A673 (cell line): ENCODE results near the gene C2. TPM values are rescaled to one million over a fixed set of nuclear protein-coding genes. Genes with fewer than 3 reads are reported as not detected.

Source experiments
- BruUV-seq: library from RNA; stranded (reverse); fragments of 400-500 nt; replicated peaks from 2 replicates; lab custom pipeline; 2021; lab: Mats Ljungman, UMichigan
- CTCF ChIA-PET: fragments of 300-600 bp; sonication (Branson Sonifier 250); formaldehyde crosslinking; loops from one replicate; lab custom pipeline; 2022; ENCODE audit warnings: antibody characterized with exemption; lab: Charles Lee
- POLR2A ChIA-PET: fragments of 300-600 bp; sonication (Branson Sonifier 250); formaldehyde crosslinking; loops from one replicate; lab custom pipeline; 2022; ENCODE audit warnings: antibody characterized with exemption; ENCODE audit not compliant: low non-redundant PET; lab: Charles Lee
- DNase-seq: peaks from one replicate; pipeline ENCODE4 v3.0.0-alpha.2; 2015; ENCODE audit warnings: low spot score
- H3K27ac ChIP-seq: fragments of 200-600 bp; sonication (generic); 2 replicates; pipeline ENCODE4 v1.5.1; 2016; ENCODE audit warnings: mixed run types, low read depth, mild to moderate bottlenecking, mixed read lengths, antibody characterized with exemption, low read length; ENCODE audit not compliant: poor library complexity, severe bottlenecking
- H3K27me3 ChIP-seq: fragments of 200-600 bp; sonication (generic); replicated peaks from 2 replicates; pipeline ENCODE4 v1.6.1; 2017; ENCODE audit warnings: mixed run types, low read depth, mild to moderate bottlenecking, mixed read lengths, antibody characterized with exemption, low read length; ENCODE audit not compliant: insufficient read depth, poor library complexity
- H3K36me3 ChIP-seq: fragments of 200-600 bp; sonication (generic); 2 replicates; pipeline ENCODE4 v1.6.1; 2016; ENCODE audit warnings: mixed run types, mild to moderate bottlenecking, mixed read lengths, antibody characterized with exemption, low read length; ENCODE audit not compliant: insufficient read depth, poor library complexity, severe bottlenecking
- H3K4me1 ChIP-seq: fragments of 200-600 bp; sonication (generic); 2 replicates; pipeline ENCODE4 v1.6.1; 2017; ENCODE audit warnings: mixed run types, mild to moderate bottlenecking, mixed read lengths, antibody characterized with exemption, low read length; ENCODE audit not compliant: insufficient read depth, poor library complexity, severe bottlenecking
- H3K4me3 ChIP-seq: fragments of 200-600 bp; sonication (generic); 2 replicates; pipeline ENCODE4 v1.5.1; 2016; ENCODE audit warnings: low read depth, mixed run types, mild to moderate bottlenecking, mixed read lengths, low read length; ENCODE audit not compliant: poor library complexity, severe bottlenecking
- H3K9me3 ChIP-seq: fragments of 200-600 bp; sonication (generic); 2 replicates; pipeline ENCODE4 v1.6.1; 2016; ENCODE audit warnings: mixed run types, low read depth, mild to moderate bottlenecking, mixed read lengths, antibody characterized with exemption, low read length; ENCODE audit not compliant: poor library complexity, severe bottlenecking
- CTCF ChIP-seq: fragments of 300-800, 200-600 bp; sonication (generic); conservative IDR thresholded peaks from 2 replicates; pipeline ENCODE4 v1.5.1; 2017; ENCODE audit warnings: low read depth, mild to moderate bottlenecking, antibody characterized with exemption, low read length, moderate library complexity, mixed read lengths
- EZH2 ChIP-seq: fragments of 200-600 bp; sonication (generic); IDR thresholded peaks from 2 replicates; pipeline ENCODE4 v1.6.1; 2017; ENCODE audit warnings: borderline replicate concordance, low read depth, mild to moderate bottlenecking, mixed read lengths, antibody characterized with exemption, low read length; ENCODE audit not compliant: poor library complexity, severe bottlenecking
- intact Hi-C: fragments of 100-400 bp; cut with micrococcal nuclease; formaldehyde crosslinking; loops from one replicate; pipeline ENCODE4 v1.10.0; 2022; ENCODE audit not compliant: unreplicated experiment
- total RNA-seq: library from RNA; stranded (reverse); gene quantifications from 2 replicates; pipeline ENCODE4 v1.2.3, GENCODE V29; 2021

Gene C2
- total RNA-seq, 1 experiment from 2014 or later = 0.56 TPM

DNA sequence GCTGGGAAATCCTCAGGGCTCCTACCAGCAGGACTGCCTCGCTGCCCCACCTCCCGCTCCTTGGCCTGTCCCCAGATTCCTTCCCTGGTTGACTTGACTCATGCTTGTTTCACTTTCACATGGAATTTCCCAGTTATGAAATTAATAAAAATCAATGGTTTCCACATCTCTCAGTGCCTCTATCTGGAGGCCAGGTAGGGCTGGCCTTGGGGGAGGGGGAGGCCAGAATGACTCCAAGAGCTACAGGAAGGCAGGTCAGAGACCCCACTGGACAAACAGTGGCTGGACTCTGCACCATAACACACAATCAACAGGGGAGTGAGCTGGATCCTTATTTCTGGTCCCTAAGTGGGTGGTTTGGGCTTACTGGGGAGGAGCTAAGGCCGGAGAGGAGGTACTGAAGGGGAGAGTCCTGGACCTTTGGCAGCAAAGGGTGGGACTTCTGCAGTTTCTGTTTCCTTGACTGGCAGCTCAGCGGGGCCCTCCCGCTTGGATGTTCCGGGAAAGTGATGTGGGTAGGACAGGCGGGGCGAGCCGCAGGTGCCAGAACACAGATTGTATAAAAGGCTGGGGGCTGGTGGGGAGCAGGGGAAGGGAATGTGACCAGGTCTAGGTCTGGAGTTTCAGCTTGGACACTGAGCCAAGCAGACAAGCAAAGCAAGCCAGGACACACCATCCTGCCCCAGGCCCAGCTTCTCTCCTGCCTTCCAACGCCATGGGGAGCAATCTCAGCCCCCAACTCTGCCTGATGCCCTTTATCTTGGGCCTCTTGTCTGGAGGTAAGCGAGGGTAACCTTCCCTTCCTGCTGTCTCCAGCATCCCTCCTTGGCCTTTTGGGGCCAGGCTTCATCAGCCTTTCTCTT lies 18.2 kb downstream of the C2 start, which contains the start of gene CFB:
Gene CFB (plus strand): TSS at position 589 of the 863 bp plus-strand sequence. CDS start 127 bp downstream, at position 716.
- no peak within 1 kb of the TSS for H3K4me3 ChIP-seq
- intact Hi-C loops = no loop called here
- H3K4me1 ChIP-seq = no peaks in the 10 kb centered on the region
- no peaks in the 10 kb centered on the region for H3K27me3 ChIP-seq
- peak; percentile 37 for DNase-seq
- POLR2A ChIA-PET = no interaction called here
- no TSS peak for BruUV-seq
- TF ChIP-seq EZH2 = no peak
- TF ChIP-seq CTCF = no peak
- CTCF ChIA-PET = no interaction called here
- no peak within 1 kb of the TSS for H3K27ac ChIP-seq
- no peaks in the 10 kb centered on the region for H3K9me3 ChIP-seq
- no peaks in the 10 kb centered on the region for H3K36me3 ChIP-seq

DNA sequence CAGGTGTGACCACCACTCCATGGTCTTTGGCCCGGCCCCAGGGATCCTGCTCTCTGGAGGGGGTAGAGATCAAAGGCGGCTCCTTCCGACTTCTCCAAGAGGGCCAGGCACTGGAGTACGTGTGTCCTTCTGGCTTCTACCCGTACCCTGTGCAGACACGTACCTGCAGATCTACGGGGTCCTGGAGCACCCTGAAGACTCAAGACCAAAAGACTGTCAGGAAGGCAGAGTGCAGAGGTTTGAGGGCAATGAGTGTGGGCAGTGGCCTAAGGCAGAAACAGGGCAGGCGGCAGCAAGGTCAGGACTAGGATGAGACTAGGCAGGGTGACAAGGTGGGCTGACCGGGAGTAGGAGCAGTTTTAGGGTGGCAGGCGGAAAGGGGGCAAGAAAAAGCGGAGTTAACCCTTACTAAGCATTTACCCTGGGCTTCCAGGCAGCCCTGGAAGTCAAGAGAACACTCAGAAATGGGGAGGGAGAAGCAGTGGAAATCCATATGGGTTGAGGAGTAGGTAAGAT lies 18.9 kb downstream of the C2 start:
- no TSS peak for BruUV-seq
- Histone ChIP-seq H3K27ac (no peak overlapping the region), H3K27me3 (no peaks in the 10 kb centered on the region), H3K4me1 (no peaks in the 10 kb centered on the region), H3K9me3 (no peaks in the 10 kb centered on the region), H3K36me3 (peaks cover under 1% of the 10 kb centered on the region), H3K4me3 (no peak overlapping the region)
- TF ChIP-seq EZH2 (no peak), CTCF (no peak)
- intact Hi-C loops = no loop called here
- ChIA-PET CTCF (no interaction called here), POLR2A (no interaction called here)
- DNase-seq = no peak

GRCh38 chr6:31947070-31947675 lies 19.7 kb downstream of the C2 start:
- CTCF ChIA-PET = no interaction called here
- Histone ChIP-seq H3K9me3 (no peaks in the 10 kb centered on the region), H3K4me3 (no peak overlapping the region), H3K27me3 (no peaks in the 10 kb centered on the region), H3K4me1 (no peaks in the 10 kb centered on the region), H3K36me3 (peaks cover 8% of the 10 kb centered on the region), H3K27ac (no peak overlapping the region)
- intact Hi-C loops = no loop called here
- TF ChIP-seq EZH2 = no peak
- no peak for TF ChIP-seq CTCF
- no TSS peak for BruUV-seq
- no peak for DNase-seq
- POLR2A ChIA-PET = no interaction called here
